ENCODE data around the gene POU6F2. TPM values are rescaled to one million over a fixed set of nuclear protein-coding genes. Genes with fewer than 3 reads are reported as not detected.

POU6F2 gene
- total RNA-seq, 4 donors from 2014 or later: 0.31 to 0.66 TPM; not detected in 2

DNA sequence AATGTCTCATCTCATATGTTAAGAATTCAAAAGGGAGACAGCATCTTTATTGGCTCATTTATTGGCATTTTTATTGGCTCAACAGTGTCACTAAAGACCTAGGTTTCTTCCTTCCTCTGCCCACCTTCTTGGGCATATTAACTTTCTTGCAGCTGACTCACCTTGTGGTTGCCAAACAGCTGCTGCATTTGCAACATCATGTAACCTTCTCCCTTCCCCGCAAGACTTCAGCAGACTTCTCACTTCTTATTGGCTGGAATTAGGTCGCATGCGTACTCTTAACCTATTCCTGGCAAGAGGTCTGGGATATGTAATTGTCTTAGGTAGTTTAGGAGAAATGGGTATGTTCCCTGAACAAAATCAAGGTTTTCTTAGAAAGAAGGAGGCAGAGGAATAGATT, 263.2 kb downstream of the POU6F2 start:
- TF ChIP-seq, protein P1, sequence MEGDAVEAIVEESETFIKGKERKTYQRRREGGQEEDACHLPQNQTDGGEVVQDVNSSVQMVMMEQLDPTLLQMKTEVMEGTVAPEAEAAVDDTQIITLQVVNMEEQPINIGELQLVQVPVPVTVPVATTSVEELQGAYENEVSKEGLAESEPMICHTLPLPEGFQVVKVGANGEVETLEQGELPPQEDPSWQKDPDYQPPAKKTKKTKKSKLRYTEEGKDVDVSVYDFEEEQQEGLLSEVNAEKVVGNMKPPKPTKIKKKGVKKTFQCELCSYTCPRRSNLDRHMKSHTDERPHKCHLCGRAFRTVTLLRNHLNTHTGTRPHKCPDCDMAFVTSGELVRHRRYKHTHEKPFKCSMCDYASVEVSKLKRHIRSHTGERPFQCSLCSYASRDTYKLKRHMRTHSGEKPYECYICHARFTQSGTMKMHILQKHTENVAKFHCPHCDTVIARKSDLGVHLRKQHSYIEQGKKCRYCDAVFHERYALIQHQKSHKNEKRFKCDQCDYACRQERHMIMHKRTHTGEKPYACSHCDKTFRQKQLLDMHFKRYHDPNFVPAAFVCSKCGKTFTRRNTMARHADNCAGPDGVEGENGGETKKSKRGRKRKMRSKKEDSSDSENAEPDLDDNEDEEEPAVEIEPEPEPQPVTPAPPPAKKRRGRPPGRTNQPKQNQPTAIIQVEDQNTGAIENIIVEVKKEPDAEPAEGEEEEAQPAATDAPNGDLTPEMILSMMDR (IDR thresholded peaks at IDR 0.05): no peak
- ATAC-seq: no peak
- peaks cover 4% of the 10 kb centered on the region for H3K27me3 ChIP-seq
- no peaks in the 10 kb centered on the region for H3K36me3 ChIP-seq
- 70 to 81% methylated on average over 2 to 3 of the region's 3 CpGs for WGBS, 2 donors (ENCODE audit: low coverage in 1 of 2)
- no peaks in the 10 kb centered on the region for H3K4me1 ChIP-seq
- H3K27ac ChIP-seq: no peak overlapping the region
- H3K9me3 ChIP-seq: peaks cover 0 to 10% (median 0%) of the 10 kb centered on the region in 3 donors
- no peak overlapping the region for H3K4me3 ChIP-seq

DNA sequence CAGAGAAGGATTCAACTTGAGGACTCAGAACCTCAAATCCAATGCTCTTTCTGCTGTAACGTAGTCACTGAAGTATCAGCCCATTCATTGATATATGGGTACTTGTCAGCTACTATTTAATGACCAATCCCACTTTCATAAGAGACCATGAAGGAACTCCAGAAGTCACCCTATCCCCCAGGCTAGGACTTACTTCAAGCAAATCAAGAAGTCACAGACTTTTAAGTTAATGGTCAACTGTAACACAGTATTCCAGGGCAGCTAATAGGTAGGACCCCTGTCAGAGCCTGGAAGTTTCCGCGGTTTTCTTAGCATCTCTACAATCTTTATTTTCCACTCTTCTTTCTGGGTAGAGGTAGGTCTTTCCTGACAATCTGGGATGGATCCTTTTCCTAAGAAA, 269.9 kb downstream of the POU6F2 start:
- no peak overlapping the region for H3K27ac ChIP-seq
- no peaks in the 10 kb centered on the region for H3K4me1 ChIP-seq
- H3K4me3 ChIP-seq: no peak overlapping the region
- WGBS, 2 donors (ENCODE audit: low coverage in 1 of 2): 88 to 89% methylated on average over 3 of the region's 3 CpGs
- H3K27me3 ChIP-seq: peaks cover 11% of the 10 kb centered on the region
- ATAC-seq: no peak
- H3K9me3 ChIP-seq: no peaks in the 10 kb centered on the region
- no peaks in the 10 kb centered on the region for H3K36me3 ChIP-seq
- TF ChIP-seq POLR2A (IDR thresholded peaks at IDR 0.05): no peak
- TF ChIP-seq POLR2AphosphoS5 (IDR thresholded peaks at IDR 0.05): no peak
- TF ChIP-seq, protein P1 (IDR thresholded peaks at IDR 0.05): no peak
- TF ChIP-seq EP300 (IDR thresholded peaks at IDR 0.05): no peak

DNA sequence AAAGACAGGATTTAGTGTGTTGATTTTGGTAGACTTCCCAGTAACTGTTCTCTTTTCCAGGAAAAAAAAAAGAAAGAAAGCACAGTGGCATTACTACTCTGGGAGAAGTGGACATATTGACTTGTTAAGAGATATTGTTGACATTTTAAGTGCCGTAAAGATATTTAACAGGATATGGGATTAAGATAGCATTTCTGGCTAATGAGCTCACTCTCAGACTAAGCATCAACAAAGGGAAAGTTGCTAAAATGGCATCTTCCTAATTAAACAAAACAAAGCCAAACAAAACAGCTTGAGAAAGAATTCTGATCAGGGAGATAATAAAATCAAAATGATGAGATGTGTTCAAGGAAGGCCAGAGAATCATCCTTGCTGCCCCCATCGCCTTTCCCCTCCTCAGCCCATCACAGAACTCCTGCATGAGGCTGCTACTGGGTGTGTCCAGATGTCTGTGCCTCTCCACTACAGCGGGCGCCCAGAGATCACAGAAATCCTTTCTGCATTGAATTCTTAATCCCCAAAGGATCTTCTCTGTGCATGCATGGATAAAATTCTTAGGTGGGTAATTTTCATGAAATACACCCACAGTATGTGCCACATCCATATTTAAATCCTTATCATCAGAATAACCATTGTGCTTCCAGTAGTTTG, 270.5 kb downstream of the POU6F2 start:
- H3K36me3 ChIP-seq: no peaks in the 10 kb centered on the region
- H3K9me3 ChIP-seq: no peaks in the 10 kb centered on the region
- ATAC-seq: no peak
- peaks cover 13% of the 10 kb centered on the region for H3K27me3 ChIP-seq
- TF ChIP-seq POLR2A (IDR thresholded peaks at IDR 0.05) (no peak), POLR2AphosphoS5 (IDR thresholded peaks at IDR 0.05) (no peak), EP300 (IDR thresholded peaks at IDR 0.05) (no peak)
- TF ChIP-seq, protein P1 (IDR thresholded peaks at IDR 0.05): no peak
- no peaks in the 10 kb centered on the region for H3K4me1 ChIP-seq
- 59 to 78% methylated on average over 4 of the region's 4 CpGs for WGBS, 2 donors (ENCODE audit: low coverage in 1 of 2)
- H3K4me3 ChIP-seq: no peak overlapping the region
- no peak overlapping the region for H3K27ac ChIP-seq

DNA sequence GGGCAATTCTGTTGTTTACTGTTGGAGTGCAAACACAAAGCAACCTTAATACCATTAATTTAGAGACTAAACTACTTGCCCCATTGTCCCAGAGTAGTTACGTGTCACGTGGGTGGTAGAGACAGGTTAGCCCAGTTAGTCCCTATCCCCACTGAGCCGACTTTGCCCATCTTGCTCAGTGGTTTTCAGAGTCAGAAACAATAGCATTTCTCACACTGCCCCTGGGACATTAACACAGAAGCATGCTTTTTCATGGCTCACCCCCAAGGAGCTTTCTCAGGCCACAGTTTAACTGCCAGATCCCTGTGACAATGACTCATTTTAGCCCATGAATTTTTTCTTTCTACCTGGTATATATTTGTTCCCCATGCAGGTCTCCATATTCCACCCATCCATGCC, 271.0 kb downstream of the POU6F2 start:
- ATAC-seq: no peak
- WGBS, 2 donors (ENCODE audit: low coverage in 1 of 2): 74% methylated on average over 3 of the region's 3 CpGs; no CpG with 5 or more reads in 1 of the 2 donors
- Histone ChIP-seq H3K4me1 (no peaks in the 10 kb centered on the region), H3K9me3 (no peaks in the 10 kb centered on the region), H3K4me3 (no peak overlapping the region), H3K36me3 (no peaks in the 10 kb centered on the region), H3K27me3 (peaks cover 13% of the 10 kb centered on the region), H3K27ac (no peak overlapping the region)
- TF ChIP-seq, protein P1 (IDR thresholded peaks at IDR 0.05): no peak
- TF ChIP-seq POLR2A (IDR thresholded peaks at IDR 0.05): no peak
- TF ChIP-seq POLR2AphosphoS5 (IDR thresholded peaks at IDR 0.05): no peak
- TF ChIP-seq EP300 (IDR thresholded peaks at IDR 0.05): no peak

DNA sequence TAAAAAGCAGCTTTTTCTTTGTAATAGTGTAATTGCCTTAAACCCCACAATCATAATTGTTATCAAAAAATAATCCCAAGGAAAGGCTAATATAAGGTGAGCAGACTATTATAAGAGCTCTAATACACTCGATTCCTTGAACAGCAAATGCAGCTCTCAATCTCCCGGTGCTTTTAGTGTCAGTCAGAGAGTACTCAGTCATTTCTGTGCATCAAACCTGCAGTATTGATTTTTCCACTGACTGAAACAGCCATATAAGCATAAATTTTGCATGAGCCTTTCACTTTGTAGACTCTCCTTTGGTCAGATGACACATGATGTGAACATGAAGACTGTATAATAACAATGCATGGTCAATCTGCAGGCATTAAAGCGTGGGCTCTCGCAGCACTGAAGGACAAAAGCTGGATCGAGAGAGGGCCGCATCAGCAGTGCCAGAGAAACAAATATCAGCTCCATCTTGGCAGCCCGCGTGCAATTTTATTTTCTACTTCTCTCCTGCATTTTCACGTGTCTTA, 272.0 kb downstream of the POU6F2 start:
- TF ChIP-seq, protein P1 (IDR thresholded peaks at IDR 0.05): no peak
- no peak for ATAC-seq
- H3K4me3 ChIP-seq: no peak overlapping the region
- no peak overlapping the region for H3K27ac ChIP-seq
- WGBS, 2 donors (ENCODE audit: low coverage in 1 of 2): 83 to 92% methylated on average over 3 to 9 of the region's 9 CpGs
- no peaks in the 10 kb centered on the region for H3K36me3 ChIP-seq
- H3K4me1 ChIP-seq: no peaks in the 10 kb centered on the region
- no peaks in the 10 kb centered on the region for H3K9me3 ChIP-seq
- H3K27me3 ChIP-seq: peaks cover 13% of the 10 kb centered on the region
